Measurements from ENCODE around the gene GART. TPM values are rescaled to one million over a fixed set of nuclear protein-coding genes. Genes with fewer than 3 reads are reported as not detected.

GART gene
- total RNA-seq, 1 experiment from 2014 or later = 142 TPM

- H3K4me1 ChIP-seq (ENCODE audit: insufficient read depth, low read length) = no peaks in the 10 kb centered on the region
Measured at GRCh38 chr21:33522297-33522952, 19.5 kb downstream of the GART start.

GRCh38 chr21:33518899-33519298 is 23.0 kb downstream of the GART start:
- no TSS peak for BruUV-seq (replicated peaks)
- no peaks in the 10 kb centered on the region for H3K79me2 ChIP-seq (ENCODE audit: low read length)
- H2AFZ ChIP-seq (ENCODE audit: low read length) = no peak overlapping the region
- H3K9me3 ChIP-seq (ENCODE audit: low read length) = no peaks in the 10 kb centered on the region
- H4K20me1 ChIP-seq (ENCODE audit: low read length) = no peaks in the 10 kb centered on the region
- peaks cover 59% of the 10 kb centered on the region for H3K36me3 ChIP-seq (ENCODE audit: low read depth, low read length)
- no peak overlapping the region for H3K4me2 ChIP-seq (ENCODE audit: low read length)
- CTCF ChIA-PET = interaction anchor here (0.6 kb wide), 1 partner anchor 319 kb away, joined by 3 read pairs; no protein-coding TSS in a partner anchor
- no peaks in the 10 kb centered on the region for H3K4me1 ChIP-seq (ENCODE audit: insufficient read depth, low read length)
- intact Hi-C loops (cut with micrococcal nuclease) = no loop called here
- DNase-seq (no peak), ATAC-seq (no peak)
- no peaks in the 10 kb centered on the region for H3K27me3 ChIP-seq (ENCODE audit: low read length)
- H3K9ac ChIP-seq (ENCODE audit: low read length) = no peak overlapping the region
- POLR2A ChIA-PET (ENCODE audit: unreplicated experiment) = no interaction called here
- H3K4me3 ChIP-seq (ENCODE audit: low read length) = no peak overlapping the region
- no peak overlapping the region for H3K27ac ChIP-seq (ENCODE audit: low read length)
- no peak for TF ChIP-seq EZH2phosphoT487 (IDR thresholded peaks at IDR 0.05; ENCODE audit: borderline replicate concordance, low read length)
- no peak for TF ChIP-seq EZH2 (IDR thresholded peaks at IDR 0.05; ENCODE audit: low read length, unreplicated experiment)
- TF ChIP-seq CTCF (conservative IDR thresholded peaks at IDR 0.05; ENCODE audit: low read depth, low read length) = no peak
- H3F3A ChIP-seq (ENCODE audit: low read length, unreplicated experiment) = no peaks in the 10 kb centered on the region
- no peaks in the 10 kb centered on the region for H3K9me2 ChIP-seq (replicated peaks; ENCODE audit: low read length)

More at GRCh38 chr21:33522297-33522952, 19.5 kb downstream of the GART start:
- Histone ChIP-seq H3K9me2 (replicated peaks; ENCODE audit: low read length) (no peaks in the 10 kb centered on the region), H4K20me1 (ENCODE audit: low read length) (no peaks in the 10 kb centered on the region), H3K27ac (ENCODE audit: low read length) (no peak overlapping the region), H2AFZ (ENCODE audit: low read length) (no peak overlapping the region), H3K4me3 (ENCODE audit: low read length) (no peak overlapping the region), H3K9me3 (ENCODE audit: low read length) (no peaks in the 10 kb centered on the region), H3K79me2 (ENCODE audit: low read length) (no peaks in the 10 kb centered on the region), H3K27me3 (ENCODE audit: low read length) (no peaks in the 10 kb centered on the region), H3K9ac (ENCODE audit: low read length) (no peak overlapping the region), H3K36me3 (ENCODE audit: low read depth, low read length) (peaks cover 55% of the 10 kb centered on the region), H3F3A (ENCODE audit: low read length, unreplicated experiment) (no peaks in the 10 kb centered on the region), H3K4me2 (ENCODE audit: low read length) (no peak overlapping the region)
- DNase-seq (no peak), ATAC-seq (no peak)
- intact Hi-C loops (cut with micrococcal nuclease) = no loop called here
- TF ChIP-seq CTCF (conservative IDR thresholded peaks at IDR 0.05; ENCODE audit: low read depth, low read length) (no peak), EZH2phosphoT487 (IDR thresholded peaks at IDR 0.05; ENCODE audit: borderline replicate concordance, low read length) (no peak), EZH2 (IDR thresholded peaks at IDR 0.05; ENCODE audit: low read length, unreplicated experiment) (no peak)
- POLR2A ChIA-PET (ENCODE audit: unreplicated experiment) = no interaction called here
- CTCF ChIA-PET = no interaction called here
- BruUV-seq (replicated peaks) = no TSS peak

- no peak for ATAC-seq
- no TSS peak for BruUV-seq (replicated peaks)
- Histone ChIP-seq H3K9me3 (ENCODE audit: low read length) (no peaks in the 10 kb centered on the region), H3K4me1 (ENCODE audit: insufficient read depth, low read length) (no peaks in the 10 kb centered on the region), H3K9ac (ENCODE audit: low read length) (no peak overlapping the region), H3K4me3 (ENCODE audit: low read length) (no peak overlapping the region), H3K27ac (ENCODE audit: low read length) (no peak overlapping the region), H3K9me2 (replicated peaks; ENCODE audit: low read length) (no peaks in the 10 kb centered on the region), H3K27me3 (ENCODE audit: low read length) (no peaks in the 10 kb centered on the region), H3F3A (ENCODE audit: low read length, unreplicated experiment) (no peaks in the 10 kb centered on the region), H4K20me1 (ENCODE audit: low read length) (no peaks in the 10 kb centered on the region), H3K4me2 (ENCODE audit: low read length) (no peak overlapping the region), H2AFZ (ENCODE audit: low read length) (no peak overlapping the region), H3K36me3 (ENCODE audit: low read depth, low read length) (peaks cover 64% of the 10 kb centered on the region), H3K79me2 (ENCODE audit: low read length) (no peaks in the 10 kb centered on the region)
- no peak for DNase-seq
- intact Hi-C loops (cut with micrococcal nuclease) = no loop called here
- ChIA-PET POLR2A (ENCODE audit: unreplicated experiment) (no interaction called here), CTCF (interaction anchor here (0.9 kb wide), 1 partner anchor 34 kb away, joined by 4 read pairs; the partner anchor contains the start of gene TMEM50B)
- TF ChIP-seq EZH2 (IDR thresholded peaks at IDR 0.05; ENCODE audit: low read length, unreplicated experiment) (no peak), EZH2phosphoT487 (IDR thresholded peaks at IDR 0.05; ENCODE audit: borderline replicate concordance, low read length) (no peak), CTCF (conservative IDR thresholded peaks at IDR 0.05; ENCODE audit: low read depth, low read length) (no peak)
Measured at GRCh38 chr21:33514229-33514628, 27.7 kb downstream of the GART start.

All from PC-3 (cell line).